ENCODE results near the gene VDR.
"Not testable (repeated sequence)": the region's sequence is repeated elsewhere in the genome, so short reads cannot be mapped to it uniquely, and the experiment has no call there.

VDR gene

DNA sequence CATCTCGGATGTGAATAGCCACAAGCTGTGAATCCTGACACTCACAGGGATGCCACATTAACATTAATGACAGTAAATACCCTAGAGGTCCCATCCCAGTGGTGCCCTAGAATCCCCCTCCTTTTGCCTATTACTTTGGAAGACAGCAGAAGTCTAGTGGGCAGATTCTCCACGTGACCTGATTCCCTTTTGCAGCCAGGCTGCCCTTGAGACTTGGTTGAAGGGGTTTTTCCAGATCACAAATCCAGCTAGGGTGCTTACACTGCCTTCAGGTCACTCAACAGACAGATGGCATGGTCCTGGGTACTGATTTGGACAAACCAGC is 93.8 kb downstream of the VDR start:
- DNase-seq: no peak

- not testable (repeated sequence) for DNase-seq
Measured at GRCh38 chr12:47809518-47809917, 95.3 kb downstream of the VDR start.

- peak; percentile 38 for DNase-seq
Measured at GRCh38 chr12:47808574-47809365, 96.0 kb downstream of the VDR start.

DNA sequence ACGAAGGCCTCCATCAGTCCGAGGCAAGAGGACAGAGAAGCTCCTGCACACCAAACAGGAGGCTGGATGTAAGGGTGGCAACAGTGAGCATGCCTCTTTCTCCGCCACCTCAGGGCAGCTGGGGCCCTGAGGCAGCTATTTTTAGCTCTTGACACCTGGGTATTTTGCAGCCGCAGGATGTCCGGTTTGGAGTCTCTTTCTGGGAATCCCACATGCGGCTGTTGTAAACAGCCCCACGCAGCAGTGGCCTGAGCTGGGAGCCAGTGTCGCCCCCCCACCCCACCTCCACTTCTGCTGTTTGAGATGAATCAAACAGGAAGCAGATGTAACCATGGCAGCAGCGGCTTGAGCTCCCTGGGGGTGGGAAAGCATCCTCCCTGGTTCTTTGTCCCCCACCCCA is 96.7 kb downstream of the VDR start:
- no peak for DNase-seq

DNA sequence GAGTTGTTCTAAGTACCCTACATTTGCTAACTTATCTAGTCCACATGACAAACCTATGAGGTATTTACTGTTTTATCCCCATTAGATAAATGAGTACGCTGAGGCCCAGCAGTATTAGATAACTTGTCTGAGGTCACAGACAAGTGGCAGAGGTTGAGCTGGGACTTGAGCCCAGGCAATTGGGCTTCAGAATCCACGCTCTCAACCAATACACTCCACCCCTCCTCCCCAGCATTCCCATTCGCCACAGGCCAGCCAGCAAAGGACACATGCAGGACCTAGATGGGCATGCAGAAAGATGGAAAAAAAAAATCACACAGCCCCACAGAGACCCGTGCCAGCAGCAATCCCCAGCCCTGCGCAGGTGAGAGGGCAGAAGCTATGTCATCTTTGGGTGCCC is 97.5 kb downstream of the VDR start:
- DNase-seq: no peak

DNA sequence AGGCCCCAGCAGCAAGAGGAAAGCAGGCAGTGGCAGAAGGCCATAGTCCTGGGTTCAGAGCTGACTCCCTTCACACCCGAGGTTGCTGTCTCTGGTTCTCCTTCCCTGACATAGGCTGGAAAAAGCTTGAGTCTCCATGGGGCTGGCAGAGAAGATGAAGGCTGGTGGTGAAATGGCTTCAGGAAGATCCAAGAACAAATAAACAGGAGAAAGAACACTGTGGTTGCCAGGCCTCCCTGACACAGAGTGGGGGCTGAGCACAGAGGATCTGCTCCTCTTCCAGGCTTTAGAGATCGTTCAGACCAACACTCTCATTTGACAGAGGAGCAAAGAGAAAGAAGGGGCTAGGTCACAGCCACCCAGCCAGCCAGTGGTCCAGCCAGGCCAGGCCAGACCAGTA is 99.4 kb downstream of the VDR start:
- DNase-seq: no peak

DNA sequence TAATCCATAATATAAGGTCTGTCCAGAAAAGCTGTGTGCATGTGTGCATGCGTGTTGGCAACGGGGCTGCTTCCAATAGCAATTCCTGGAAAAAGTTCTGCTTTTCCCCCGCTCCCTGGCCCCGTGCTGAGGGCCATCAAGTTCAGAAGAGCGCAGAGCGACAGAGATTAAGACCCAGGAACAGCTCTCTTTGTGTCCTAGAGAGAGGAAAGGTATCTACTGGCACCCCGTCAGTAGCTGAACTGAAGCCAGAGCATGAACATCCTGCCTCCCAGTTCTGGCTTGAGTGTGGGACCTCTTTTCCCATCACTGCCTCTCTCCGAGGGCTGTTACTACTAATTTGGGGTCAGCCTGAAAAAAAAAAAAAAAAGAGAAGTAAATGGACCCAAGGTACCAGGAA is 100.6 kb downstream of the VDR start:
- no peak for DNase-seq

DNA sequence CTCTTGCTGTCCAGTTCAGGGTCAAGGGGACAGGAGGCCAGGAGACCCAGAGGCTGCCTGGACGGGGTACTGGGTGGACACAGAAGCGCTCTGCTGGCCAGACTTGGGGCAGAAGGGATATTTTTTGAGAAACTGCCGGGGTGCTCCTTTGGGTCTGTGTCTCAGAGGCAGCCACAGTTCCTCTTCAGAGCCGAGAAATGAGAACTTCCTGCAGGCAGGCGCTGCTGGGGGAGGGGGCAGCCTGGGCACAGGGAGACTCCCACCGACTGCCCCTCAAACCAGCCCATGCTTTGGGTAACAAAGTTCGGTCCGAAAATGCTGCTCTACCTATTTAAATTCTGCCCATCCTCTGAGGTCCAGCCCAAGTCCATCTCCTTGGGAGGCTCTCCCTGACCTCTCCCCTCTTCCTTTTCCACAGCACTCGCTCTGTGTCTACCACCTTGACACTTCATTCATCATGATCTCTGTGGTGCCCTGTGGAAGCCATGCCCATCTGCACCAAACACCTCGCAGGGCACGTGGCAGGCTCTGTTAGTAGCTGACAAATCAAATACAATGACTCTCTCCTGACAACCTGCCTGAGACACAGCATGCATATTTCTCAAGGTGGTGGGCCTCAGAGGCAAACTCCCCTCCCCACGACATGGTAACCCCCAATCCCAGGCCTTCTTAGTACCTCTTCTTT is 101.5 kb downstream of the VDR start:
- peak; percentile 22 for DNase-seq

DNA sequence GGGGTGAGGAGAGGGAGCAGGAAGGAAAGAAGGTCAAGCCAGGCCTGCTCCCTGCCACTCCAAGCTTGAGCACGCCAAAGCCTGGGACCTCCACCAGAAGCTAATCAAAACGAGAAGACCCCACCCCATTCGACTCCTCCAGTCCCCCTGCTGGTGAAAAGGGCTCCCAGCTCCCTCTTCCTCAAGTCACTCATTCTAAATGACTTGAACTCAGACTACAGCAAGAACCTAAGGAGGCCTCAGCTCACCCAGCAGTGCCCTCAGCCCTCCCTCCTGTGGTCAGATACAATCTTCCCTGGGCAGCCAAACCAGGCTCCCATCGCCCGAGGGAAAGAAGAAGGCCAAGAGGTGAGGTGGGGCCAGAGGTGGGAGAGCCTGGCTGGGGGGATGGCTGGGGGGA is 102.5 kb downstream of the VDR start:
- peak; percentile 66 for DNase-seq

- DNase-seq: no peak
Measured at GRCh38 chr12:47801904-47802246, 102.9 kb downstream of the VDR start.

DNA sequence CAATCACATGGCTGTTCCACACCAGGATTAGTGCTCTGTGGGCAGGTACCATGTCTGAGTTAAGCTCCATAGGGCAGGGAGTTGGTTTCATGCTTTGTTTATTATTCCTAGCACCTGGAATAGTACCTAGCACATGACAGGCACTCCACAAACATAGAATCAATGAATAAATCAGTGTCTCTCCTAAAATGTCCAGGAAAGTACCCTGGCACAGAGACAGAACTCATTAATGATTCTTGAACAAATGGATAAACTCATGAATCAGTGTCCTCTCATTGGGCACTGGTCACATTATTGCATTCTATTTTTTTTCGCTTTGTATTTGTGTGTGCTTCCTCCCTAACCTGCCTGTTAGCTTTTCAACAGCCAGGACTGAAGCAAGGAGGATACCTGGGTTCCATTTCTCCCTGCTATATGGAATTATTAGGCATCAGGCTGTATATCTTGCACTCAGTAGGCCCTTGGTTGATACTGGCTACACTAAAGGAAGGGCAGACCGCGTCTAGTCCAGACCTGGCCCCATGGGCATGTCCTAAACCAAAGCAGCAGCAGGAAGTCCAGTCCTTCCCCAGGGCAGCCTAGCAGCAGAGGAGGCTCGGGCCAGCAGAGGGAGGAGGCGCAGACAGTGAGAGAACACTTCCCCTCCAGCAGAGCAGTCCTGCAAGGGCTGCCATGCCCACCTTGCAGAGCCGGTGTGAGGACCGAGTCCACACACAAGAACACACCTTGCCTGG is 103.5 kb downstream of the VDR start:
- no peak for DNase-seq

- DNase-seq: no peak
Measured at GRCh38 chr12:47800582-47800981, 104.2 kb downstream of the VDR start.

DNA sequence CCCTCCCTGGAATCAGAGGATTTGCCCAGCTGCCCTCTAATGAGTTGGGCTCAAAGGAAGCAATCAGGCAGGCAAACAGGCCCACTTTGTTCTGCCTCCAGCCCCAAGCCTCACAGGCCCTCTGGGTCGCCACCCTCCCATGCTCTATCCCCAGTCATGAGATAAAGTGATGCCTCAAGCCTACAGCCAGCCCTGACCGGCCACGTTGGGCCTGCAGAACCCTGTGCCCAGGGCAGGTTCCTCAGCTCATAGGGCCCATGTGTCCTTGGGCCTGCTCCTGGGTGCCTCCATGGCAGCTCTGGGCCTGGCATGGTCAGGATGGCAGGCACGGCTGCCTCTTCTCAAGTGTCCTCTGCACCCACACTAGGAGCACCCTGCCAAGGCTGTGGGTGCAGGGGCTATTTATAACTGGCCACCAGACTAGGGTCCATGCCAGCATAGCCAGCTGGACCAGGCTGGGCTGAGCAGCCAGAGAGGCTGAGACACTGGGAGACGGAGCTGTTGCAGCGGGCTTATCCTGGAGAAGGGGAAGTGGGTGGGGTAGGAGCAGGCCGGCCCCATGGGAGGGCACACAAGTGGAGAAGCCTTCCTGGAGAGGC is 105.3 kb downstream of the VDR start:
- DNase-seq: no peak

- no peak for DNase-seq
Measured at GRCh38 chr12:47798382-47798948, 106.3 kb downstream of the VDR start.

DNA sequence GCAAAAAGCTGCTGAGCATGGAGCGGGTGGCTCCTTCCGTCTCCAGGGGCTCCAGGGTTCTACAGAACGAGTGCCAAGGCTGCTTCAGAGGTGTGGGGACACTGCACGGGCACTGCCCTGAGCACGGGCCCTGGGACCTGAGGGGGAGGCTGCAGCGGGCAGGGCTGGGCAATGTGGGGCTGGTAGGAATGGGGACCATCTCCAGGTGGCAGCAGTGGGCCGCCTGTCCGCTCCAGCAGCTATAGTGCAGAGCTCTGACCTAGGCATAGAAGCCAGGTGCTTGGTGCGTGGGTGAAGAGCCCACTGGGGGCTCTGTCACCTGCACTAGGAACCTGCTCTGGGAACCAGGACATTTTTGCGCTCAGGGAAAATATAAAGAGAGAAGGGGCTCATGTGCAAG is 107.4 kb downstream of the VDR start:
- DNase-seq: no peak

- no peak for DNase-seq
Measured at GRCh38 chr12:47795814-47796411, 108.9 kb downstream of the VDR start.

DNA sequence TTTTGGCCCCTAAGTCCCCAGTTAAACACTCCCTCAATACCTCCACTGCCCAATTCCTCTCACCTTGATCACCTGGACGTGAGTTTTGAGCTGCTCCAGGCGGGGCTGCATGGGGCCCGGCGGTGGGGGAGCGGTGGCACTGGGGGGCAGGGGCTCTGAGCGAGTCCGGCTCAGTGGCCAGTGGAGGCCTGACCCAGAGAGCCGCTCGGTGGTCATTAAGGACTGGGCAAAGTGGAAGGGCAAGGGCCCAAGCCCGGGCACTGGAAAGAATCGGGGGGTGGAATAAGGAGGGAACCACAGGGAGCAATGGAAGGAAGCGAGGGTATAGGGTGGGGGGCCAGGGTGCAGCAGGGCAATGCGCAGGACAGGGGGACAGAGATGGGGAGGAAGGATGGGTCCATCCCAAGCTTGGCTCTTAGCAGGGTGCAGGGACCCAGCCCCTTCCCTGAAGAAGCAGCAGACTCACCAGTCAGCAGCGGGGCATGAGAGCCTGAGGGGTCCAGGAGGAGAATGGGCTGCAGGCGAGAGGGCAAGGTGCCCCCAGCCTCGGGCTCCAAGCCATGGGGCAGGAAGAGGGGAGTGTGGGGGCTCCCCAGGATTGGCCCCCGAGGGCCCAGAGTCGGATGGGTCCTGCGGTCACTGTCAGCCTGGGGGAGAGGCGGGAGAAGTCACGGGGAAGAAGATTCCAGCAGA is 109.5 kb downstream of the VDR start:
- DNase-seq: no peak

- no peak for DNase-seq
Measured at GRCh38 chr12:47794679-47795078, 110.1 kb downstream of the VDR start.

DNA sequence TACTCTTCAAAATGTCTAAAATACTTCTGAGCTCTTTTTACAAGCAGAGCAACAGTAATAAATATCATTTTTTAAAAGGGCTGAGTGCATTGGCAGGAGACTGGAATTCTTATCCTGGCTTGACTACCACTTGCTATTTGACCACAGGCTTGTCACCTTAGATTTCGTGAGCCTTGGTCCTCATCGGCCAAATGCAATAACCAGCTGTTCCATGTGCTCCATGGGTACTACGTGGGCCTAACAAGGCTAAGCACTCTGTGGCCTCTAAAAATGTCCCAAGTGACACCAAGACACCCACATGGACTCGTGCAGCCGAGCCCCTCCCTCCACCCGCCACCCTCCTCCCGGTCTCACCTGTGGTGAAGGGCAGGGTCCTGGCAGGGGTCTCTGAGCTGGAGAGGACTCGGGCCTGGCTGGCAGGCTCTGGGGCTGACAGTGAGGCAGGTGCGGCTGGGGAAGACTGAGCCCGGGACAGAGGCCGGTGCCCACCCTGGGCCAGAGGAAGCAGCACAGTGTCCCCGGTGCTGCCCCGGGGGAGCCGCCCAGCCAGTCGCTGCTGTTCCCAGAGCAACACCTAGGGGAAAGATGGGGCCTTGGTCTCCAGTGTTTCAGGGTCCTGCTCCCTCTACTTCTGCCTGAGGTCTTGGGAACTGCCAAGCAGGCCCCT is 111.6 kb downstream of the VDR start:
- no peak for DNase-seq

GRCh38 chr12:47791874-47792273 is 112.9 kb downstream of the VDR start:
- no peak for DNase-seq

Measured in OCI-M1 (cell line).